H1 (cell line): ENCODE results near the gene FMN2. TPM values are rescaled to one million over a fixed set of nuclear protein-coding genes. Genes with fewer than 3 reads are reported as not detected.

Source experiments
- BCL11A ChIP-seq, 2 experiments: IDR thresholded peaks; one replicate each; pipeline ENCODE4 v1.6.1; 2011; ENCODE audit warnings: low read depth in 2 of 2, low read length in 2 of 2, mild to moderate bottlenecking in 2 of 2
- CBX8 ChIP-seq: fragments of 300-800, 300-1000 bp; sonication (generic); IDR thresholded peaks from 2 replicates; pipeline ENCODE4 v1.7.1; 2016; ENCODE audit warnings: low read depth, low read length, borderline replicate concordance
- CREB1 ChIP-seq: IDR thresholded peaks from 2 replicates; pipeline ENCODE4 v1.6.1; 2012; ENCODE audit warnings: inconsistent platforms
- PHF8 ChIP-seq: fragments of 200-600 bp; sonication (generic); conservative IDR thresholded peaks from 2 replicates; pipeline ENCODE4 v1.7.1; 2012; ENCODE audit warnings: low read depth, mild to moderate bottlenecking, inconsistent platforms, low read length, moderate library complexity
- RNF2 ChIP-seq: fragments of 200-900, 300-1000 bp; sonication (generic); IDR thresholded peaks from 2 replicates; pipeline ENCODE4 v1.7.1; 2016; ENCODE audit warnings: borderline replicate concordance, low read depth, mild to moderate bottlenecking, antibody characterized with exemption, low read length; ENCODE audit not compliant: poor library complexity, severe bottlenecking; ENCODE audit errors: missing control alignments
- SP1 ChIP-seq: IDR thresholded peaks from 2 replicates; pipeline ENCODE4 v1.6.1; 2011; ENCODE audit warnings: low read depth, low read length
- USF2 ChIP-seq: IDR thresholded peaks from 2 replicates; pipeline ENCODE4 v1.6.1; 2011; ENCODE audit warnings: low read length, improper control_type of control experiment
- polyA plus RNA-seq, 7 experiments: library from polyadenylated mRNA; depleted of rRNA in 3 of 7; stranded (reverse) in 5 of 7; unstranded in 2 of 7; fragments of >200 nt in 5 of 7; fragments of 200-250 nt in 2 of 7; gene quantifications; 1 replicate in 5 of 7; 2 replicates in 1 of 7; 4 replicates in 1 of 7; pipeline versions ENCODE4 v1.2.1 to v1.2.3, GENCODE V29; 2011 to 2013; ENCODE audit warnings: missing spikeins in 2 of 7, mixed read lengths in 2 of 7
- total RNA-seq: library from RNA; stranded (reverse); fragmentation: NEBNext Ultra II Directional; extraction: Animal tissue kit (Norgen Biotek cat#: 25700); gene quantifications from 2 replicates; pipeline ENCODE4 v1.2.1, GENCODE V29; 2021
- TF ChIP-seq, protein P1 (sequence below), 3 experiments: IDR thresholded peaks; 1 replicate in 2 of 3; 2 replicates in 1 of 3; pipeline versions ENCODE4 v1.5.1 to v1.6.1; 2011; ENCODE audit warnings: low read length in 3 of 3, mild to moderate bottlenecking in 3 of 3, inconsistent platforms in 2 of 3, low read depth in 1 of 3, moderate library complexity in 1 of 3; ENCODE audit not compliant: insufficient read depth in 1 of 3; ENCODE audit errors: control extremely low read depth in 1 of 3

Gene FMN2
- total and polyA plus RNA-seq, 2 of the 8 experiments (the other 6 are each of a cell fraction or from before 2014, with no cell fraction given) = 0.83 to 2.0 TPM

- TF ChIP-seq USF2 = no peak
- no peak for TF ChIP-seq PHF8
- no peak for TF ChIP-seq CREB1
- TF ChIP-seq, protein P1, sequence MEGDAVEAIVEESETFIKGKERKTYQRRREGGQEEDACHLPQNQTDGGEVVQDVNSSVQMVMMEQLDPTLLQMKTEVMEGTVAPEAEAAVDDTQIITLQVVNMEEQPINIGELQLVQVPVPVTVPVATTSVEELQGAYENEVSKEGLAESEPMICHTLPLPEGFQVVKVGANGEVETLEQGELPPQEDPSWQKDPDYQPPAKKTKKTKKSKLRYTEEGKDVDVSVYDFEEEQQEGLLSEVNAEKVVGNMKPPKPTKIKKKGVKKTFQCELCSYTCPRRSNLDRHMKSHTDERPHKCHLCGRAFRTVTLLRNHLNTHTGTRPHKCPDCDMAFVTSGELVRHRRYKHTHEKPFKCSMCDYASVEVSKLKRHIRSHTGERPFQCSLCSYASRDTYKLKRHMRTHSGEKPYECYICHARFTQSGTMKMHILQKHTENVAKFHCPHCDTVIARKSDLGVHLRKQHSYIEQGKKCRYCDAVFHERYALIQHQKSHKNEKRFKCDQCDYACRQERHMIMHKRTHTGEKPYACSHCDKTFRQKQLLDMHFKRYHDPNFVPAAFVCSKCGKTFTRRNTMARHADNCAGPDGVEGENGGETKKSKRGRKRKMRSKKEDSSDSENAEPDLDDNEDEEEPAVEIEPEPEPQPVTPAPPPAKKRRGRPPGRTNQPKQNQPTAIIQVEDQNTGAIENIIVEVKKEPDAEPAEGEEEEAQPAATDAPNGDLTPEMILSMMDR (IDR thresholded peaks at IDR 0.05; ENCODE audit: control extremely low read depth in 1 of 3, insufficient read depth in 1 of 3, low read depth in 1 of 3, low read length in 3 of 3) = no peak
- no peak for TF ChIP-seq RNF2
- TF ChIP-seq SP1 = no peak
- TF ChIP-seq CBX8 = no peak
- TF ChIP-seq BCL11A (IDR thresholded peaks at IDR 0.05; ENCODE audit: low read depth in 2 of 2, low read length in 2 of 2) = no peak
- TF ChIP-seq, all 59 proteins: peak for 0
Measured at GRCh38 chr1:240148333-240148732, 56.6 kb downstream of the FMN2 start (continued).
